ENCODE data around the gene NOS3.

NOS3 gene

DNA sequence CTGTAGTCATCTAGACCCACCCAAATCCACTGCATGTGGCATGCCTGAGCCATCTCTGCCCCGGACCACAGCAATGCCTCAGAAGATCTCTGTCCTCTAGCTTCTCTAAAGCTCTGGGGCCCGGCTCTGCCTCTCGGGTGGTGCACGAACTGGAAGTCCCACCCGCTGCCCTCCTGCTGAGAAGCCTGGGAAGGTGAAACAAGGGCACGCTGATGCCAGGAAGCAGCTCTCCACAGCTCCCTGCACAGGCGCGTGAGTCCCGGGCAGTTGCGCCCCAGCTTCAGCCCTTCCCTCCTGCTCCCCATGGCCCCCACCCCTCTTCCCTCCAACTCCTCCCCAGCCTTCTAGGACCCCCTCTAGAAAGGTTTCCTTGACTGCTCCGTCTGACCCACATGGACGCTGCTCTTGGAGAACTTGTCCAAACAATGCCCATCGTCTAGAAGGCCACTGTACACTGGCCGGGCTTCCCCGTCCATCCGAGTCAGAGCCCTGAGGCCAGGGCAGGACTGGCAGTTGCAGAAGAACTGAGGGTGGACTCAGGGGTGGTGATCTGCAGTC lies 25.5 kb upstream of the NOS3 start:
- DNase-seq, result no peak

- no peak for DNase-seq
These were observed 24.8 kb upstream of the NOS3 start for GRCh38 chr7:150966002-150966401.

GRCh38 chr7:150967349-150967748 lies 23.5 kb upstream of the NOS3 start:
- DNase-seq, result no peak

- no peak for DNase-seq
These were observed 22.6 kb upstream of the NOS3 start for GRCh38 chr7:150968056-150968733.

DNA sequence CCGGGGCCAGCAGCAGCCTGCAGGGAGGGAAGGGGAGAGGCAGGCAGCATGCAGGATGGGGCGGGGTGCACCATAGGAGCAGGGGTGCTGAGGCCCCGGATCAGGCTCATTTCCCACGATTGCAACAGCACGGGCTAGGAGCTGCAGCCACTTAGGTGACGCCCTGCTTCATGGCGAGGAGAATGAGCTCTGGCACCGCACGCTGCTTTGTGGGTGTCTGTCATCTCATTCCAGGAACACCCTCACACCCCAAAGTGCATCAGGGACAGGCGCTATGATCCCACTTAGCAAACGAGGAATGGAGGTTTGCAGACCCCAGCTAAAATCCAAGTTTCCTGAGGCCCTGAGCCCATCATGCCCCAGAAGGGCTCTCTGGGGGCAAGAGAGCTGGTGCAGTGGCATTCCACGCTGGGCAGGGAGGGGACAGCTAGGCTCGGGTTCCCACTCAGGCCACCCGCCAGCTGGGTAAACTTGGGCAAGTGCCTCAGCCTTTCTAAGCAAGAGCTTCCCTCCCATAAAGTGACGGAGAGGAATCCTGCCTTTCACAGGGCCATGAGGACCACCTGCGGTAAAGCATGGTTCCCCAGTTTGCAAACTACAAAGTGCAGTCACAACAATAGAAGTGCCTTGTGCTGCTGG lies 22.0 kb upstream of the NOS3 start:
- no peak for DNase-seq

DNA sequence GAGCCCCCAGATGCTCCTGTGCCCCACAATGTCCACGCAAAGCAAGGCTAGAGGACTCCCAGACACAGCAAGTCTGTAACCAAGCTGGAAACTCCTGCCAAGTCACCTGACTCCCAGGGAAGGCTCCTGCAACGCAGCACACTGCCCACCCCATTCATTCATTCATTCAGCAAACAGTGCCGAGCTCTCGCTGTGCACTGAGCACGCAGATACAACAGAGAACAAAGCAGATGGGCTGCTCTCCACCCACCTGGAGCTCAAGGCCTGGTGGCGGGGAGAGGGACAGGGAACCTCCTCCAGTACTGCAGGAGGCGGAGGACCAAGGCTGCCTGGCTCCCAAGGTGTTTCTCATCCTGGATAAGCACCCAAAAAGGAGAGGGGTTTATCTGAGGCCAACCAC lies 21.3 kb upstream of the NOS3 start:
- no peak for DNase-seq

- DNase-seq, result no peak
These were observed 20.4 kb upstream of the NOS3 start for GRCh38 chr7:150970424-150970823.

GRCh38 chr7:150971242-150972022 lies 19.4 kb upstream of the NOS3 start:
- DNase-seq, result no peak

- no peak for DNase-seq
These were observed 18.8 kb upstream of the NOS3 start for GRCh38 chr7:150972023-150972468.

- no peak for DNase-seq
These were observed 18.1 kb upstream of the NOS3 start for GRCh38 chr7:150972741-150973140.

DNA sequence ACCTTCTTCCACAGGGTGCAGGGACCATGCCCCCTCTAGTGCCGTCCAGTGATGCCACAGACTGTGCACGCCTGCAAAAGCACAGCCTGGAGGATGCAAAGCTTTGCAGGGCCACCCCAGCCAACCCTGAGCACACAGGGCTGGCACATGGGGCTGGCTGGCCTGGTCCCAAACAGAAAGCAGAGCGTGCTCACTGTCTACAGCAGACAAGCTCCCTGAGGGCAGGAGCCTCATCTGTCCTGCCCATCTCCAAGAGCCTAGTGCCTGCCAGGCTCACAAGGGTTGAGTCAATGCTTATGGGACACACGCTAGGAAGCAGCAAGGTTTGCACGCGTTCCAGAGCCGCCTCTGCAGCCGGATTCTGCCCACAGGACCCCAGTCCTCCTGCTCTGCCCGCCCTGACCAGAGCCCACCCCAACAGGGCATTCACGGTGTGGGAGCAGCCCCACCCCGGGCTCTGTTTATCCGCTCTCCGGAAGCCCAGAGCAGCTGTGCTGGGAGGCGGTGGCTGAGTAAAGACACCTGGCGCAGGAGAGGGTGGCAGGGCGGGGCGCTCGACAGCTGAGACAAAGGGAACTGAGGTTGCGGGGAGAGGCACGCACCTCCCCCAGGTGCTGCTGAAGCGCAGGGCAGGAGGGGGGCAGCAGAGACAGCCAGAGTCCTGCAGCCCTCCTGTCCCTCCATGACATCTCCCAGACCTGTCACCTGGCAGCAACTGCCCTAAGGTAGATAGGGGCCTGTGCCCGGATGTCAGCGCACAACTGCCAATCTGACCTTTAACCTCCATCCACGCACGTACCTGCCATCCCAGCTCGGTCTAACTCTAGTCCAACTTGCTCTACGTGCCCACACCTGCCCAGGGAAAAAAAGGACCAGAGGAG lies 17.0 kb upstream of the NOS3 start:
- no peak for DNase-seq

DNA sequence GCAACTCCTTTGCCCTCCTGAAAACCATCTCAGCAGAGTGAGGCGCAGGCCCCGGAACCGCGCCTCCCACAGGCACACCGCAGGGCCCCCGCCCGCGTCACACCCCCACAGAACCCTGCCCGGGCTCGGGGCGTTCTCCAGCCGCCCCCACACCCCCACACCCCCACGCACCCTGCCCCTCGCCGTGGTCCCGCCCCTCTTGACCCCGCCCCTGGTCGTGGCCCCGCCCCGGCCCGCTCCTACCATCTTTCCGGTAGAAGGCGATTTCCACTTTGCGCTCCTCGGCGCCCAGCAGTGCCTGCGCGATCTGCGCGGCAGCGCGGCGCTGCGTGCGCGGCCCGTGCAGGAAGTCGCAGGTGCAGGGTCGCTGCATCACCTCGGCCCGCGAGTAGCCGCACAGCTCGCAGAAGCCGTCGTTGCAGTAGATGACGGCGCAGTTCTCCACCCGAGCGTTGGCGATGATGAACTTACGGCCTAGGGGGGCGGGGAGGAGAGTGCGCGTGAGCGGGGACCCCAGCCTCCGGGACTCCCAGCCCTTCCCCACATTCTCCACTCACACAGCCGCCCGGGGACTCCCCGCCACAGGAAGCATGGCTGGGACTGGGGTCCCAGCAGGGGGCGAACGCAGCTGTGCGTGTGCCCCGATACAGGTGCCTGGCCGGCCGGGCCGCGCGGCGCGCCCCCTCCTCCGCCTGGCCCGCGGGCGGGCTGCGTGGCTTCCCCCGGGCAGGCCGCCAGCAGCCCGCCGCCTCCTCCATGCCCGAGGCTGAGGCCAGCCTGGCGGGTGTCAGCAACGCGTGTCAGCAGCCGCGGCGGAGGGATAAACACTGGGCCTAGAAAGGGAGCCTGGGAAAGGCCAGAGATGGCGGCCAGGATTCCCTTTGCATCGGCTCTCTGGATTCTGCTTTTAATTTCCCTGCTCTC lies 16.1 kb upstream of the NOS3 start:
- no peak for DNase-seq

- DNase-seq, result no peak
These were observed 15.1 kb upstream of the NOS3 start for GRCh38 chr7:150975536-150976319.

- DNase-seq, result no peak
These were observed 14.1 kb upstream of the NOS3 start for GRCh38 chr7:150976529-150977381.

GRCh38 chr7:150977382-150978125 lies 13.3 kb upstream of the NOS3 start:
- no peak for DNase-seq

- no peak for DNase-seq
These were observed 12.6 kb upstream of the NOS3 start, which contains the start of gene KCNH2 for GRCh38 chr7:150978126-150978789. Gene KCNH2, minus strand, starts transcription at chr7:150978321. Its CDS starts 408 bp downstream, at chr7:150977913.

- DNase-seq, result no peak
These were observed 11.0 kb upstream of the NOS3 start for GRCh38 chr7:150979713-150980390.

GRCh38 chr7:150980663-150981062 lies 10.2 kb upstream of the NOS3 start:
- no peak for DNase-seq
